ENCODE measurements around the gene ANKRD66.
A peak's percentile ranks its signal among the peaks of the same experiment; 100 is the strongest.
"Not testable (repeated sequence)": the region's sequence is repeated elsewhere in the genome, so short reads cannot be mapped to it uniquely, and the experiment has no call there.

The ANKRD66 gene

DNA sequence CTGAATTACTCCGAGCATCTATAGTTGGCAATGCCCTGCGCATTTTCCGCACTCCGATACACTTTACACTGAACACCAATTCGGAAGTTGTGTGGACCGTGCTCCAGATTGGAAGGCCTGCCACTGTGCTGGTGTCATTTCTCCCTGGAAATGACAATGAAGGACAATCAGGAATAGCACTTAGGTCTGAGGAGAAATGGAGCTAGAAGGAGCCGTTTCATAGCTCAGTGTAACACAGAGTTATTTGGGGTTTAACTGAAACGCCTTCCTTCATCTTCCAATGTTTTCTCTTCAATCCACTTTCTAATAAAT is 11.1 kb upstream of the ANKRD66 start:
- Histone ChIP-seq H3K9ac (ENCODE audit: low read length) (no peak overlapping the region), H3K9me3 (ENCODE audit: control insufficient read depth, low read length) (no peaks in the 10 kb centered on the region), H3K36me3 (ENCODE audit: control insufficient read depth, insufficient read depth, low read length) (no peaks in the 10 kb centered on the region), H3K27me3 (ENCODE audit: control insufficient read depth, insufficient read depth, low read length) (peaks cover 29% of the 10 kb centered on the region), H3K4me3 (ENCODE audit: low read length) (peak overlapping the region; percentile 2), H3K4me1 (ENCODE audit: control insufficient read depth, insufficient read depth, low read length) (peaks cover 24% of the 10 kb centered on the region)

DNA sequence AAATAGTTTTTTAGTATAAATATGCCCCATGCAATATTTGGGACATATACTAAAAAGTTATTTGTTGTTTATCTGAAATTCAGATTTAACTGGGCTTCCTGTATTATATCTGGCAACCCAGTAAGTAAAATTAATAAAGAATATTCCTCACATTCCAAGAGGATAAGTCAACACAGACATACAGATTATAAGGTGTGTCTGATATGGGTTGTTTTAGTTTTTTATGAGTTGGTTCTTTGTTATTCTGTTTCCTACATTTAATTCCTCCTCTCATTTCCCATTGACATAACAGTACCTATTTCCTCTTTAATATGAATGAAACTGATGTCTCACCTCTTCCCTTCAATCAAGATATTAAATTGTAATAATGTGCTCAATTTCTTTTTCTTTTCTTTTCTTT is 9.8 kb upstream of the ANKRD66 start:
- Histone ChIP-seq H3K4me3 (ENCODE audit: low read length) (no peak overlapping the region), H3K36me3 (ENCODE audit: control insufficient read depth, insufficient read depth, low read length) (no peaks in the 10 kb centered on the region), H3K9me3 (ENCODE audit: control insufficient read depth, low read length) (no peaks in the 10 kb centered on the region), H3K4me1 (ENCODE audit: control insufficient read depth, insufficient read depth, low read length) (peaks cover 24% of the 10 kb centered on the region), H3K9ac (ENCODE audit: low read length) (no peak overlapping the region), H3K27me3 (ENCODE audit: control insufficient read depth, insufficient read depth, low read length) (peaks cover 29% of the 10 kb centered on the region)

DNA sequence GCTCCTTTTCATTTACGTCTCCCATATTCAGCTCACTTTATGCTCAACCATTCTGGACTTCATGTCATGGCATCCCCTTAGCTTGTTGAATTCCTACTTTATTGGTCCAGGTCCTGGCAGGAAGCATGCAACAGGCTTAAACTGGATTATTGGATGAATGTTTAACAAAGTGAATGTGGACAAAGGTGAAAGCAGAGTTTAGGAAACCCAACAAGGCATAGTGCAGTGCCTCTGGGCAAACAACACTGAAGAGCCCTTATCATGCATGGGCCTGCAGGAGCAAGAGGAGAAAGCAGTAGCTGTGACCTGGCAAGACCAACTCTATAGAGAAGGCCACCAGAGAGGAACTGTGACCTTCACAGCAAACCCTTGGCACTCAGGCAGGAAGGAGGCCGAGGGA is 5.3 kb upstream of the ANKRD66 start:
- H3K4me1 ChIP-seq (ENCODE audit: control insufficient read depth, insufficient read depth, low read length): peaks cover 3% of the 10 kb centered on the region
- H3K9me3 ChIP-seq (ENCODE audit: control insufficient read depth, low read length): no peaks in the 10 kb centered on the region
- no peaks in the 10 kb centered on the region for H3K27me3 ChIP-seq (ENCODE audit: control insufficient read depth, insufficient read depth, low read length)
- no peaks in the 10 kb centered on the region for H3K36me3 ChIP-seq (ENCODE audit: control insufficient read depth, insufficient read depth, low read length)
- H3K9ac ChIP-seq (ENCODE audit: low read length): no peak overlapping the region
- H3K4me3 ChIP-seq (ENCODE audit: low read length): no peak overlapping the region

DNA sequence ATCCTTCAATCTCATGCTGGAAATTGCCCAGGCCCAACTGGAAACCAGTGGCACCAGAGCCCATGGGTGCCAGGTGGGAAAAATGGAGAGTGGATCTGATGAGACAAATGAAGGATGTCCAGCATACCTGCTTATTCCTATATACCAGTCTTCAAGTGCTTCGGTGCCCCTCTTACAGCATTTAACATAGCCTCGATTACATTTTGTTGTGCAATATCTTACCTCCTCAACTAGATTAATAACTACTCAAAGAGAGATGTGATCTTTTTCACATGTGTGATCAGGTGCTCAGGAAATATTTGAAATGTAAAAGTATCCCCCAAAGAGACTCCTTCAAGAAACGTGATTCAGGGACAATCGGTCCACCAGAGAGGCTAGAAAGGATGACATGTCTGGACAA is 4.8 kb upstream of the ANKRD66 start:
- no peak overlapping the region for H3K9ac ChIP-seq (ENCODE audit: low read length)

DNA sequence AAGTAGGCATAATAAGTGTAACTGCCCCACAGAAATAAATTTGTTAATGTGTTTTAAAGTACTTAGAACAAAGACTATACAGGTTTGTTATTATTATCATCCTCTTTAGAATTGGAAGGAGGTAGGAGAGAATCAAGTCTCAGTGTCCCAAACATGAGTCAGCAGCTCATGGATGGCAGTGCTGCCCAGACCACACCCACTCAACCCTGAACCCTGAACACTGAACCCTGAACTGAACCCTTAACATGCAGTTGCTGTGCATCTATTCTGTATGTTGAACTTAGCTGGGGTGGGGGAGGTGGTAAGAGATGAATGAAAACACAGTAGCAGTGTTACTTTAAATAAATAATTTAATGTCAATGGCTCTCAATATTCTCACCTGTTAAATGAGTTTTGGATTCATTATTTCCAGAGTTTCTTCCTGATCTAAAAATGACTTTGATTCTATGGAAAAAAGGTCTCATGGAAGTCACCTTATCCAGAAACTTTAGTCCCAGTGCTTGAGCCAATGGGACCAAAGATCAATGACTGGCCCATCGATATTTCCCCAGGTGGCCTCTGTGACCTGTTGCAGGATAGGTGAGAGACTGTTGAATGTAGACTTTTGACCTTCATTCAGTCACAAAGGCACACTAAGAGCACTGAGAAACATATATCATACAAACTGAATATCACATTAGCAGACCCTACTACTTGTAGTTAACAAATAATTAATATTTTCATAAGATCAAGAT is 3.1 kb upstream of the ANKRD66 start:
- H3K27me3 ChIP-seq (ENCODE audit: control insufficient read depth, insufficient read depth, low read length): peaks cover 2% of the 10 kb centered on the region
- no peak overlapping the region for H3K4me3 ChIP-seq (ENCODE audit: low read length)
- H3K9me3 ChIP-seq (ENCODE audit: control insufficient read depth, low read length): no peaks in the 10 kb centered on the region
- no peaks in the 10 kb centered on the region for H3K36me3 ChIP-seq (ENCODE audit: control insufficient read depth, insufficient read depth, low read length)
- H3K9ac ChIP-seq (ENCODE audit: low read length): no peak overlapping the region
- H3K4me1 ChIP-seq (ENCODE audit: control insufficient read depth, insufficient read depth, low read length): no peaks in the 10 kb centered on the region

More for the DNA sequence above, 4.8 kb upstream of the ANKRD66 start:
- no peak overlapping the region for H3K4me3 ChIP-seq (ENCODE audit: low read length)
- no peaks in the 10 kb centered on the region for H3K36me3 ChIP-seq (ENCODE audit: control insufficient read depth, insufficient read depth, low read length)
- no peaks in the 10 kb centered on the region for H3K4me1 ChIP-seq (ENCODE audit: control insufficient read depth, insufficient read depth, low read length)
- no peaks in the 10 kb centered on the region for H3K27me3 ChIP-seq (ENCODE audit: control insufficient read depth, insufficient read depth, low read length)
- no peaks in the 10 kb centered on the region for H3K9me3 ChIP-seq (ENCODE audit: control insufficient read depth, low read length)

DNA sequence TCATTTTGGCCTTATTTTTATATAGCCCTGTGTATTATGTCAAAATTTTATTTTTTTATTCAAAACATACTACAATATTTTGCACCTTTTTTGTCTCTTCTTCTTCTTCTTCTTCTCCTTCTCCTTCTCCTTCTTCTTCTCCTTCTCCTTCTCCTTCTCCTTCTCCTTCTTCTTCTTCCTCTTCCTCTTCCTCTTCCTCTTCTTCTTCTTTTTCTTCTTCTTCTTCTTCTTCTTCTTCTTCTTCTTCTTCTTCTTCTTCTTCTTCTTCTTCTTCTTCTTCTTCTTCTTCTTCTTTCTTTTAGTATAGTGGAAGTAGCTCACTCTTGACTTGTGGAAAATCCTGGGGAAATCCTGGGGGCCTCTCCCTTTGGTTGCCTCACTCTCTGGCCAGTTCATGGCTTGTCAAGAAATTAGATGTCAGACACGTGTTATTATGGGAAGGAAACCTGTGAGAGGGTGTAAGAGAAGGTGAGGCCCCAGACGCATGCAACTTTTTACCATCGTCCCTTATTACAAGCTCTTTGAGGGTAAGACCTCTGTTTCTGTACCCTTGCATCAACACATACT is 2.5 kb upstream of the ANKRD66 start:
- H3K4me1 ChIP-seq (ENCODE audit: control insufficient read depth, insufficient read depth, low read length); H3K9ac ChIP-seq (ENCODE audit: low read length); H3K9me3 ChIP-seq (ENCODE audit: control insufficient read depth, low read length); H3K36me3 ChIP-seq (ENCODE audit: control insufficient read depth, insufficient read depth, low read length); H3K27me3 ChIP-seq (ENCODE audit: control insufficient read depth, insufficient read depth, low read length); H3K4me3 ChIP-seq (ENCODE audit: low read length): not testable (repeated sequence)

DNA sequence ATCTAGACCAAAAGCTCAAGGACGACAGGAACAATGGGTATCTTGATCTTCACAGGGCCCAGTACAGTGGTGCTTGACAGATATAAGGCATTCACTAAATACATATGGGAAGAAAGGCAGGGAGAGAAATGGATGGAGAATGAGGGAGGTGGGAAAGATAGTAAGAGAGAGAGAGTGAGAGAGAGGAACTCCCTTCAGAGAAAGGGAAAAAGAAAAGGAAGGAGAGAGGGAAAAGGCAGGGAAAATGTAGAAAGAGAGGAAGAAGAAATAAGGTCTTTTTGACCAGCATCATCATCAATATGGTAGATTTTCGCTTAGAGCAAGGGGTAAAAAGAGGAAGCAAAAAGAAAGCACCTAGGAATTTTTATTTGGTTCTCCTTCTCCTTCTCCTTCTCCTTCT is 760 bp upstream of the ANKRD66 start:
- no peaks in the 10 kb centered on the region for H3K4me1 ChIP-seq (ENCODE audit: control insufficient read depth, insufficient read depth, low read length)

DNA sequence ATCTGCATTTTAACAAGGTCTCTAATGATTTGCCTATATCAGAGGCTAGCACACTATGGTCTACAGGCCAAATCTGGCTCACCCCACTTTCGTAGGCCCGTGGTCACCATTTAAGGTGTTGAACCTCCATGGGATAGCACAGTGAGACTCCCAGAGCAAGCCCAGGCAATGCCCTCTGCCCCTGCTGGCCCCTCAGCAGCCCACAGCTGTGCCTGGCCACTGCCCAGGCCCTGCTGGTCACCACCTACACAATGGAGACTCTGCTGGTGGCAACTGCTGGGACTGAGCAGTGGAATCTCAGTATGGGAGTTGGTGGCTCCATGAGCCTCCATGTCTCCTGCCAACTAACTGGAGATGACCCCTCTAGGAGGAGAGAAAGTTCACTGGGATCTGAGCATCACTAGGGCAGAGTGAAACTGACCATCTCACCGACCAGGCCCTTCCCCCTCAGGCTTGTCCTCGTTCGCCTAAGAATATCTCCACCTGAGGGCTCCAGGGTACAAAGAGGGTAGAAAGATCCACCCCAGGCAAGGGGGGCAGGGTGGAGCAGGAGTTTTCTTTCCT is 2.3 kb downstream of the ANKRD66 start:
- H3K4me1 ChIP-seq (ENCODE audit: control insufficient read depth, insufficient read depth, low read length): no peaks in the 10 kb centered on the region
- no peaks in the 10 kb centered on the region for H3K9me3 ChIP-seq (ENCODE audit: control insufficient read depth, low read length)
- no peaks in the 10 kb centered on the region for H3K36me3 ChIP-seq (ENCODE audit: control insufficient read depth, insufficient read depth, low read length)
- H3K27me3 ChIP-seq (ENCODE audit: control insufficient read depth, insufficient read depth, low read length): peaks cover 7% of the 10 kb centered on the region
- no peak overlapping the region for H3K4me3 ChIP-seq (ENCODE audit: low read length)
- no peak overlapping the region for H3K9ac ChIP-seq (ENCODE audit: low read length)

More for the DNA sequence above, 760 bp upstream of the ANKRD66 start:
- H3K36me3 ChIP-seq (ENCODE audit: control insufficient read depth, insufficient read depth, low read length): no peaks in the 10 kb centered on the region
- no peak overlapping the region for H3K9ac ChIP-seq (ENCODE audit: low read length)
- no peaks in the 10 kb centered on the region for H3K9me3 ChIP-seq (ENCODE audit: control insufficient read depth, low read length)
- no peak overlapping the region for H3K4me3 ChIP-seq (ENCODE audit: low read length)
- peaks cover 7% of the 10 kb centered on the region for H3K27me3 ChIP-seq (ENCODE audit: control insufficient read depth, insufficient read depth, low read length)

DNA sequence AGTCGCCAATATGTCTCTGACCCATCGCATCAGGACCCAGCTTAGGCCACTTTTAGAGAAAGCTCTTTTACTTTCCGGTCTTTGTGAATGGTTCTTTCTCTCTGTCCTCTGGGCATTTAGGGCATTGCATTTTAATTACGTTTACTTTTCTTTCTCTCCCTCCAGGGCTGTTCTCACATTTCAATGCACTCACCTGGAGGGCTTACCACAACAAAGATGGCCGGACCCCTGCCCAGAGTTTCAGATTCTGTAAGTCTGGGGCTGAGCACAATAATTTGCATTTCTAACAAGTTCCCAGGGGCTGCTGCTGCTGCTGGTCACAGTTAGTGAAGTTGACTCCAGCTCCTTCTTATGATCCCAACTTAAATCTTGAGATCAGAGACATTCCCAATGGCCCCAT is 3.0 kb downstream of the ANKRD66 start:
- H3K27me3 ChIP-seq (ENCODE audit: control insufficient read depth, insufficient read depth, low read length): peaks cover 7% of the 10 kb centered on the region
- no peaks in the 10 kb centered on the region for H3K9me3 ChIP-seq (ENCODE audit: control insufficient read depth, low read length)
- no peak overlapping the region for H3K4me3 ChIP-seq (ENCODE audit: low read length)
- no peaks in the 10 kb centered on the region for H3K4me1 ChIP-seq (ENCODE audit: control insufficient read depth, insufficient read depth, low read length)
- no peak overlapping the region for H3K9ac ChIP-seq (ENCODE audit: low read length)
- H3K36me3 ChIP-seq (ENCODE audit: control insufficient read depth, insufficient read depth, low read length): no peaks in the 10 kb centered on the region

DNA sequence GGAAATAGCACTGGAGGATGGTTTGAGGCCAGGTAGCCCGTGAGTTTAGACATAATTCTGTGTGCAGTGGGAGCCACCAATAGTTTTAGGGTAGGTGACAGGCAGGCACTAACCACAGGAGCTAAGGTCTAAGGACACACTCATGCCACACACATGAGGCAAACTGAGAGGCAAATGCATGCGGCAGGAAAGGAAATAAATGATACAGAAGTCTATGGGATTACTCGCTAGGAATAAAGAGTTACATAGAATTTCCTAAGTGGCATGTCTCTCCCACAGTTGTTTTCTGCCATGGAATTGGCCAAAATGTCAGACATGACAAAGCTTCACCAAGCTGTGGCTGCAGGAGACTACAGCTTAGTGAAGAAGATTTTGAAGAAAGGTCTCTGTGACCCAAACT is 4.9 kb downstream of the ANKRD66 start:
- no peaks in the 10 kb centered on the region for H3K4me1 ChIP-seq (ENCODE audit: control insufficient read depth, insufficient read depth, low read length)
- no peak overlapping the region for H3K9ac ChIP-seq (ENCODE audit: low read length)
- no peaks in the 10 kb centered on the region for H3K9me3 ChIP-seq (ENCODE audit: control insufficient read depth, low read length)
- H3K36me3 ChIP-seq (ENCODE audit: control insufficient read depth, insufficient read depth, low read length): no peaks in the 10 kb centered on the region
- H3K4me3 ChIP-seq (ENCODE audit: low read length): no peak overlapping the region
- H3K27me3 ChIP-seq (ENCODE audit: control insufficient read depth, insufficient read depth, low read length): peaks cover 7% of the 10 kb centered on the region

DNA sequence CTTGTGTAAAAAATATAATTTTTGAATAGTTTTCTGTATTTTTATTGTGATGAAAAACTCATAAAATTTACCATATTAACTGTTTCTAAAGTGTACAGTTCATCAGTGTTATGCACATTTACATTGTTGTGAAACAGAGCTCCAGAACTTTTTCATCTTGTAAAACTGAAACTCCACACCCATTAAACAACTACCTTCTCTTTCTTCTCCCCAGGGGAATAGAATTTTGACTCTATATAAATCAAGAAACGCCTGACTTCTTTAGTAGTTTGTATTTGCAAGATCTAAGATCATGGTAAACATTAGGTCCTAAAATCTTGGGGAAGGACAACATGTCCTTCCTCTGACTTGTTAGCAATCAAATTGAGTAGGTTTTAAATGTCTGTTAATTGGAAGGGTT is 9.1 kb downstream of the ANKRD66 start:
- no peaks in the 10 kb centered on the region for H3K27me3 ChIP-seq (ENCODE audit: control insufficient read depth, insufficient read depth, low read length)
- H3K9me3 ChIP-seq (ENCODE audit: control insufficient read depth, low read length): no peaks in the 10 kb centered on the region
- H3K4me3 ChIP-seq (ENCODE audit: low read length): no peak overlapping the region
- no peaks in the 10 kb centered on the region for H3K4me1 ChIP-seq (ENCODE audit: control insufficient read depth, insufficient read depth, low read length)
- no peak overlapping the region for H3K9ac ChIP-seq (ENCODE audit: low read length)
- H3K36me3 ChIP-seq (ENCODE audit: control insufficient read depth, insufficient read depth, low read length): no peaks in the 10 kb centered on the region

DNA sequence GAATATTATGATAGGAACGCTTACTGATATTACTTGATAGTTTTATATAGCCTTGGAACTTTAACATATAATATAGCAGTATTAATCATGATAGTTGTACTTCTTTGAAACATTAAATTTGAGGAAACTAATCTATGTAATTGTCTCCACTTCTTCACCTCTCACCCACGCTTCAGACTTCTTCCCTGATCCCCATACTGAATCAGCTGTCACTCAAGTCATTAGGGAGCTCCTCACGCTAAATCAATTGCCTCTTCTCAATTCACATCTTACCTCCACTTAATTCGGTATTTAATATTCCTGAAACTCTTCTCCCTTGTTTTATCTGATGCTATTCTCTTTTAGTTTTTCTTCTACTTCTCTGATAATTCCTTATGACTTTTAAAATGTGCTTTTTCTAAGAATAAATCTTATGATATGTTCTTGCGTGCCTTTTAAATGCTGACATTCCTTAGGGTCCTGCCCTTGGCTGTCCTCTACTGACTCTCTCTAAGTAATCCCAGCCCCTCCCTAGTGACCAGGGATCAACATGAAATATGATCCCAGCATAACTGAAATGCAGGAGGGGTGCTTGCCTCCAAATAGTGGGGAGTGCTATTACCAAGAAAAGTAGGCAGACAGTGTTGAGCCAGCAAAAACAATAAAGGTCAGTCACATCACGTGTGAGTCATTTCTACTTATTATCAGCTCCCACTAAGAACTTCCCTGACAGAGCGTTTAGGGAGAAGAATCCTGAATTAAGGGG is 9.9 kb downstream of the ANKRD66 start:
- Histone ChIP-seq H3K36me3 (ENCODE audit: control insufficient read depth, insufficient read depth, low read length) (no peaks in the 10 kb centered on the region), H3K4me3 (ENCODE audit: low read length) (no peak overlapping the region), H3K9me3 (ENCODE audit: control insufficient read depth, low read length) (no peaks in the 10 kb centered on the region), H3K27me3 (ENCODE audit: control insufficient read depth, insufficient read depth, low read length) (no peaks in the 10 kb centered on the region), H3K9ac (ENCODE audit: low read length) (no peak overlapping the region), H3K4me1 (ENCODE audit: control insufficient read depth, insufficient read depth, low read length) (no peaks in the 10 kb centered on the region)

Measured in mucosa of stomach (tissue), 1 donor.